WTC11 (cell line): Measurements from ENCODE around the gene GXYLT2. TPM values are rescaled to one million over a fixed set of nuclear protein-coding genes. Genes with fewer than 3 reads are reported as not detected.
A peak's percentile ranks its signal among the peaks of the same experiment; 100 is the strongest.

ENCODE experiments used
- ATAC-seq: fragments of 200-7000 bp; cut with Tn5 transposase; 2 replicates; pipeline ENCODE4 v1.10.0; 2021; ENCODE audit warnings: mild to moderate bottlenecking, moderate library complexity
- CTCF ChIA-PET: fragments of 300-600 bp; sonication (Branson Sonifier 250); formaldehyde crosslinking; loops from one replicate; lab custom pipeline; 2021; ENCODE audit warnings: antibody characterized with exemption; lab: Charles Lee
- POLR2A ChIA-PET: fragments of 350-600 bp; sonication (Branson Sonifier 250); formaldehyde crosslinking; loops from one replicate; lab custom pipeline; 2021; ENCODE audit warnings: antibody characterized with exemption; lab: Charles Lee
- DNase-seq: peaks from one replicate; pipeline ENCODE4 v3.0.0; 2021; ENCODE audit warnings: low spot score
- H3K27ac Mint-ChIP-seq: 2 replicates; pipeline ENCODE4 v1.8.0; 2021; ENCODE audit warnings: mixed read lengths
- H3K27me3 Mint-ChIP-seq: 2 replicates; pipeline ENCODE4 v1.8.0; 2021; ENCODE audit warnings: low read depth, mild to moderate bottlenecking, moderate library complexity, mixed read lengths
- H3K36me3 Mint-ChIP-seq: 2 replicates; pipeline ENCODE4 v1.8.0; 2021; ENCODE audit warnings: mixed read lengths
- H3K4me1 Mint-ChIP-seq: 2 replicates; pipeline ENCODE4 v1.8.0; 2022; ENCODE audit warnings: mixed read lengths
- H3K4me3 Mint-ChIP-seq: 2 replicates; pipeline ENCODE4 v1.8.0; 2021; ENCODE audit warnings: mild to moderate bottlenecking, moderate library complexity, mixed read lengths
- H3K9me3 Mint-ChIP-seq: 2 replicates; pipeline ENCODE4 v1.8.0; 2021; ENCODE audit warnings: mixed read lengths
- AFF4 ChIP-seq: sonication (generic); formaldehyde crosslinking; IDR thresholded peaks from 2 replicates; pipeline ENCODE4 v1.8.1; 2023; ENCODE audit warnings: mild to moderate bottlenecking, missing genetic modification reagents, borderline replicate concordance
- ATF6 ChIP-seq: sonication (generic); formaldehyde crosslinking; IDR thresholded peaks from 2 replicates; pipeline ENCODE4 v1.8.1; 2023; ENCODE audit warnings: mild to moderate bottlenecking, missing genetic modification reagents
- ELF4 ChIP-seq: sonication (generic); formaldehyde crosslinking; IDR thresholded peaks from 2 replicates; pipeline ENCODE4 v1.8.1; 2022; ENCODE audit warnings: low read depth, mild to moderate bottlenecking, moderate library complexity, missing genetic modification reagents
- FOXK1 ChIP-seq: sonication (generic); formaldehyde crosslinking; IDR thresholded peaks from 2 replicates; pipeline ENCODE4 v1.8.0; 2022; ENCODE audit warnings: mild to moderate bottlenecking, moderate library complexity, missing genetic modification reagents
- IRF1 ChIP-seq: sonication (generic); formaldehyde crosslinking; IDR thresholded peaks from 2 replicates; pipeline ENCODE4 v1.8.0; 2023; ENCODE audit warnings: missing genetic modification reagents
- JUN ChIP-seq: sonication (generic); formaldehyde crosslinking; IDR thresholded peaks from 2 replicates; pipeline ENCODE4 v1.8.0; 2023; ENCODE audit warnings: mild to moderate bottlenecking, missing genetic modification reagents
- NFYB ChIP-seq: sonication (generic); formaldehyde crosslinking; conservative IDR thresholded peaks from 2 replicates; pipeline ENCODE4 v1.8.0; 2022; ENCODE audit warnings: low read depth, missing genetic modification reagents
- TEAD4 ChIP-seq: sonication (generic); formaldehyde crosslinking; IDR thresholded peaks from 2 replicates; pipeline ENCODE4 v1.8.0; 2022; ENCODE audit warnings: mild to moderate bottlenecking, missing genetic modification reagents
- ZMAT4 ChIP-seq: fragments of 250-450 bp; sonication (Bioruptor Pico); IDR thresholded peaks from 2 replicates; pipeline ENCODE4 v1.9.0; 2021; ENCODE audit warnings: mild to moderate bottlenecking
- total RNA-seq: library from RNA; stranded (reverse); gene quantifications from 3 replicates; pipeline ENCODE4 v1.2.3, GENCODE V29; 2021
- TF ChIP-seq, protein P1 (sequence below): sonication (generic); formaldehyde crosslinking; IDR thresholded peaks from 2 replicates; pipeline ENCODE4 v1.8.1; 2023; ENCODE audit warnings: mild to moderate bottlenecking, missing genetic modification reagents
- TF ChIP-seq, protein P2 (sequence below): sonication (generic); formaldehyde crosslinking; IDR thresholded peaks from 2 replicates; pipeline ENCODE4 v1.8.0; 2023; ENCODE audit warnings: missing genetic modification reagents, mild to moderate bottlenecking, borderline replicate concordance
- TF ChIP-seq, protein P3 (sequence below): sonication (generic); formaldehyde crosslinking; IDR thresholded peaks from 2 replicates; pipeline ENCODE4 v1.8.1; 2023; ENCODE audit warnings: mild to moderate bottlenecking, missing genetic modification reagents, moderate library complexity
- TF ChIP-seq, protein P4 (sequence below): sonication (generic); formaldehyde crosslinking; IDR thresholded peaks from 2 replicates; pipeline ENCODE4 v1.8.0; 2022; ENCODE audit warnings: missing genetic modification reagents

The GXYLT2 gene
- total RNA-seq, 1 experiment from 2014 or later = 6.5 TPM

GRCh38 chr3:73010158-73010557, 122.3 kb downstream of the GXYLT2 start:
- H3K9me3 Mint-ChIP-seq = no peaks in the 10 kb centered on the region

More at GRCh38 chr3:73010158-73010557, 122.3 kb downstream of the GXYLT2 start:
- H3K4me3 Mint-ChIP-seq = no peak overlapping the region
- TF ChIP-seq, protein P1, sequence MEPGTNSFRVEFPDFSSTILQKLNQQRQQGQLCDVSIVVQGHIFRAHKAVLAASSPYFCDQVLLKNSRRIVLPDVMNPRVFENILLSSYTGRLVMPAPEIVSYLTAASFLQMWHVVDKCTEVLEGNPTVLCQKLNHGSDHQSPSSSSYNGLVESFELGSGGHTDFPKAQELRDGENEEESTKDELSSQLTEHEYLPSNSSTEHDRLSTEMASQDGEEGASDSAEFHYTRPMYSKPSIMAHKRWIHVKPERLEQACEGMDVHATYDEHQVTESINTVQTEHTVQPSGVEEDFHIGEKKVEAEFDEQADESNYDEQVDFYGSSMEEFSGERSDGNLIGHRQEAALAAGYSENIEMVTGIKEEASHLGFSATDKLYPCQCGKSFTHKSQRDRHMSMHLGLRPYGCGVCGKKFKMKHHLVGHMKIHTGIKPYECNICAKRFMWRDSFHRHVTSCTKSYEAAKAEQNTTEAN (CRISPR knock-in tag) = no peak
- TF ChIP-seq, protein P2, sequence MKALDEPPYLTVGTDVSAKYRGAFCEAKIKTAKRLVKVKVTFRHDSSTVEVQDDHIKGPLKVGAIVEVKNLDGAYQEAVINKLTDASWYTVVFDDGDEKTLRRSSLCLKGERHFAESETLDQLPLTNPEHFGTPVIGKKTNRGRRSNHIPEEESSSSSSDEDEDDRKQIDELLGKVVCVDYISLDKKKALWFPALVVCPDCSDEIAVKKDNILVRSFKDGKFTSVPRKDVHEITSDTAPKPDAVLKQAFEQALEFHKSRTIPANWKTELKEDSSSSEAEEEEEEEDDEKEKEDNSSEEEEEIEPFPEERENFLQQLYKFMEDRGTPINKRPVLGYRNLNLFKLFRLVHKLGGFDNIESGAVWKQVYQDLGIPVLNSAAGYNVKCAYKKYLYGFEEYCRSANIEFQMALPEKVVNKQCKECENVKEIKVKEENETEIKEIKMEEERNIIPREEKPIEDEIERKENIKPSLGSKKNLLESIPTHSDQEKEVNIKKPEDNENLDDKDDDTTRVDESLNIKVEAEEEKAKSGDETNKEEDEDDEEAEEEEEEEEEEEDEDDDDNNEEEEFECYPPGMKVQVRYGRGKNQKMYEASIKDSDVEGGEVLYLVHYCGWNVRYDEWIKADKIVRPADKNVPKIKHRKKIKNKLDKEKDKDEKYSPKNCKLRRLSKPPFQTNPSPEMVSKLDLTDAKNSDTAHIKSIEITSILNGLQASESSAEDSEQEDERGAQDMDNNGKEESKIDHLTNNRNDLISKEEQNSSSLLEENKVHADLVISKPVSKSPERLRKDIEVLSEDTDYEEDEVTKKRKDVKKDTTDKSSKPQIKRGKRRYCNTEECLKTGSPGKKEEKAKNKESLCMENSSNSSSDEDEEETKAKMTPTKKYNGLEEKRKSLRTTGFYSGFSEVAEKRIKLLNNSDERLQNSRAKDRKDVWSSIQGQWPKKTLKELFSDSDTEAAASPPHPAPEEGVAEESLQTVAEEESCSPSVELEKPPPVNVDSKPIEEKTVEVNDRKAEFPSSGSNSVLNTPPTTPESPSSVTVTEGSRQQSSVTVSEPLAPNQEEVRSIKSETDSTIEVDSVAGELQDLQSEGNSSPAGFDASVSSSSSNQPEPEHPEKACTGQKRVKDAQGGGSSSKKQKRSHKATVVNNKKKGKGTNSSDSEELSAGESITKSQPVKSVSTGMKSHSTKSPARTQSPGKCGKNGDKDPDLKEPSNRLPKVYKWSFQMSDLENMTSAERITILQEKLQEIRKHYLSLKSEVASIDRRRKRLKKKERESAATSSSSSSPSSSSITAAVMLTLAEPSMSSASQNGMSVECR (CRISPR knock-in tag) = no peak
- TF ChIP-seq AFF4 (CRISPR knock-in tag) = no peak
- TF ChIP-seq, protein P3, sequence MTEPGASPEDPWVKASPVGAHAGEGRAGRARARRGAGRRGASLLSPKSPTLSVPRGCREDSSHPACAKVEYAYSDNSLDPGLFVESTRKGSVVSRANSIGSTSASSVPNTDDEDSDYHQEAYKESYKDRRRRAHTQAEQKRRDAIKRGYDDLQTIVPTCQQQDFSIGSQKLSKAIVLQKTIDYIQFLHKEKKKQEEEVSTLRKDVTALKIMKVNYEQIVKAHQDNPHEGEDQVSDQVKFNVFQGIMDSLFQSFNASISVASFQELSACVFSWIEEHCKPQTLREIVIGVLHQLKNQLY (CRISPR knock-in tag) = no peak
- TF ChIP-seq ZMAT4 (CRISPR knock-in tag) = no peak
- TF ChIP-seq FOXK1 = no peak
- TF ChIP-seq, protein P4, sequence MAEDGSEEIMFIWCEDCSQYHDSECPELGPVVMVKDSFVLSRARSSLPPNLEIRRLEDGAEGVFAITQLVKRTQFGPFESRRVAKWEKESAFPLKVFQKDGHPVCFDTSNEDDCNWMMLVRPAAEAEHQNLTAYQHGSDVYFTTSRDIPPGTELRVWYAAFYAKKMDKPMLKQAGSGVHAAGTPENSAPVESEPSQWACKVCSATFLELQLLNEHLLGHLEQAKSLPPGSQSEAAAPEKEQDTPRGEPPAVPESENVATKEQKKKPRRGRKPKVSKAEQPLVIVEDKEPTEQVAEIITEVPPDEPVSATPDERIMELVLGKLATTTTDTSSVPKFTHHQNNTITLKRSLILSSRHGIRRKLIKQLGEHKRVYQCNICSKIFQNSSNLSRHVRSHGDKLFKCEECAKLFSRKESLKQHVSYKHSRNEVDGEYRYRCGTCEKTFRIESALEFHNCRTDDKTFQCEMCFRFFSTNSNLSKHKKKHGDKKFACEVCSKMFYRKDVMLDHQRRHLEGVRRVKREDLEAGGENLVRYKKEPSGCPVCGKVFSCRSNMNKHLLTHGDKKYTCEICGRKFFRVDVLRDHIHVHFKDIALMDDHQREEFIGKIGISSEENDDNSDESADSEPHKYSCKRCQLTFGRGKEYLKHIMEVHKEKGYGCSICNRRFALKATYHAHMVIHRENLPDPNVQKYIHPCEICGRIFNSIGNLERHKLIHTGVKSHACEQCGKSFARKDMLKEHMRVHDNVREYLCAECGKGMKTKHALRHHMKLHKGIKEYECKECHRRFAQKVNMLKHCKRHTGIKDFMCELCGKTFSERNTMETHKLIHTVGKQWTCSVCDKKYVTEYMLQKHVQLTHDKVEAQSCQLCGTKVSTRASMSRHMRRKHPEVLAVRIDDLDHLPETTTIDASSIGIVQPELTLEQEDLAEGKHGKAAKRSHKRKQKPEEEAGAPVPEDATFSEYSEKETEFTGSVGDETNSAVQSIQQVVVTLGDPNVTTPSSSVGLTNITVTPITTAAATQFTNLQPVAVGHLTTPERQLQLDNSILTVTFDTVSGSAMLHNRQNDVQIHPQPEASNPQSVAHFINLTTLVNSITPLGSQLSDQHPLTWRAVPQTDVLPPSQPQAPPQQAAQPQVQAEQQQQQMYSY (CRISPR knock-in tag) = no peak
- TF ChIP-seq TEAD4 = no peak
- TF ChIP-seq ELF4 (CRISPR knock-in tag) = no peak
- TF ChIP-seq ATF6 (CRISPR knock-in tag) = no peak
- TF ChIP-seq IRF1 (CRISPR knock-in tag) = no peak
- no peak for TF ChIP-seq NFYB
- TF ChIP-seq JUN (CRISPR knock-in tag) = no peak
- TF ChIP-seq, all 79 proteins: peak for 0
- Mint-ChIP-seq H3K27ac (peak overlapping the region; percentile 54; the same call in 1 of the 2 replicates), H3K4me1 (peaks cover 51% of the 10 kb centered on the region), H3K36me3 (peaks cover 23% of the 10 kb centered on the region), H3K27me3 (no peaks in the 10 kb centered on the region)
- no peak for DNase-seq
- no peak for ATAC-seq
- ChIA-PET CTCF (no interaction called here), POLR2A (no interaction called here)
